Panc1 (cell line): ENCODE measurements around the gene CDO1. TPM values are rescaled to one million over a fixed set of nuclear protein-coding genes. Genes with fewer than 3 reads are reported as not detected.

Source experiments
- ATAC-seq: fragments of 200-7000 bp; cut with Tn5 transposase; 2 replicates; pipeline ENCODE4 v1.9.1; 2020; ENCODE audit warnings: mild to moderate bottlenecking, moderate library complexity
- BruUV-seq: library from RNA; stranded (reverse); fragments of 400-500 nt; replicated peaks from 2 replicates; lab custom pipeline; 2021; lab: Mats Ljungman, UMichigan
- CTCF ChIA-PET: fragments of 300-600 bp; sonication (Branson Sonifier 250); formaldehyde crosslinking; loops from one replicate; lab custom pipeline; 2022; ENCODE audit warnings: antibody characterized with exemption; lab: Charles Lee
- POLR2A ChIA-PET: fragments of 300-600 bp; sonication (Branson Sonifier 250); formaldehyde crosslinking; loops from one replicate; lab custom pipeline; 2022; ENCODE audit warnings: antibody characterized with exemption; lab: Charles Lee
- DNase-seq: peaks from one replicate; pipeline ENCODE4 v3.0.0-alpha.2; 2010; ENCODE audit warnings: low read depth, low spot score
- H3K27ac ChIP-seq: 2 replicates; pipeline ENCODE4 v1.5.1; 2011; ENCODE audit warnings: mild to moderate bottlenecking, low read length, inconsistent platforms
- H3K27me3 ChIP-seq: fragments of 200-500 bp; sonication (Bioruptor generic); 2 replicates; pipeline ENCODE4 v1.6.0; 2014; ENCODE audit warnings: low read length, inconsistent platforms; ENCODE audit not compliant: control insufficient read depth, insufficient read depth
- H3K36me3 ChIP-seq: fragments of 200-500 bp; sonication (Bioruptor generic); 2 replicates; pipeline ENCODE4 v1.5.1; 2014; ENCODE audit warnings: inconsistent platforms, mild to moderate bottlenecking, low read length, moderate library complexity; ENCODE audit not compliant: control insufficient read depth, insufficient read depth
- H3K4me1 ChIP-seq: 2 replicates; pipeline ENCODE4 v1.5.1; 2011; ENCODE audit warnings: inconsistent platforms, mild to moderate bottlenecking, low read length, moderate library complexity; ENCODE audit not compliant: control insufficient read depth, insufficient read depth
- H3K4me3 ChIP-seq, 2 experiments: 2 replicates each; pipeline ENCODE4 v1.5.1; 2011 to 2012; ENCODE audit warnings: low read depth in 2 of 2, low read length in 2 of 2, mild to moderate bottlenecking in 2 of 2, inconsistent platforms in 1 of 2, moderate library complexity in 1 of 2
- H3K9me3 ChIP-seq: fragments of 200-500 bp; sonication (Bioruptor generic); 2 replicates; pipeline ENCODE4 v1.5.1; 2014; ENCODE audit warnings: low read depth, mild to moderate bottlenecking, inconsistent platforms, low read length, moderate library complexity; ENCODE audit not compliant: control insufficient read depth, insufficient read depth
- CTCF ChIP-seq: fragments of 450-650 bp; IDR thresholded peaks from 2 replicates; pipeline ENCODE4 v1.5.1; 2017; ENCODE audit warnings: mild to moderate bottlenecking
- POLR2AphosphoS5 ChIP-seq: IDR thresholded peaks from 2 replicates; pipeline ENCODE4 v1.6.1; 2012; ENCODE audit warnings: mild to moderate bottlenecking, low read depth, low read length, moderate library complexity
- SIN3A ChIP-seq: IDR thresholded peaks from 2 replicates; pipeline ENCODE4 v1.6.1; 2012; ENCODE audit warnings: low read depth, mild to moderate bottlenecking, low read length, moderate library complexity, borderline replicate concordance; ENCODE audit not compliant: insufficient read depth
- TCF7L2 ChIP-seq: IDR thresholded peaks from 2 replicates; pipeline ENCODE4 v1.6.1; 2011; ENCODE audit warnings: mild to moderate bottlenecking, low read depth, low read length, inconsistent platforms
- in situ Hi-C: cut with HindIII; loops from 2 replicates; pipeline ENCODE4 v1.10.0; 2016; ENCODE audit warnings: low sequenced_read_pairs, low pct_unique_long_range_greater_than_20kb
- intact Hi-C: fragments of 100-400 bp; cut with micrococcal nuclease; formaldehyde crosslinking; loops from one replicate; pipeline ENCODE4 v1.10.0; 2022; ENCODE audit not compliant: unreplicated experiment
- total RNA-seq: library from RNA; stranded (reverse); gene quantifications from one replicate; pipeline ENCODE4 v1.2.1, GENCODE V29; 2021; ENCODE audit not compliant: unreplicated experiment
- TF ChIP-seq, protein P1 (sequence below), 2 experiments: IDR thresholded peaks; 2 replicates each; pipeline ENCODE4 v1.6.1; 2011 to 2012; ENCODE audit warnings: low read depth in 2 of 2, control low read depth in 1 of 2, low read length in 1 of 2, mild to moderate bottlenecking in 1 of 2, moderate library complexity in 1 of 2; ENCODE audit not compliant: insufficient read depth in 1 of 2

Gene CDO1
- total RNA-seq, 1 experiment from 2014 or later: not detected

DNA sequence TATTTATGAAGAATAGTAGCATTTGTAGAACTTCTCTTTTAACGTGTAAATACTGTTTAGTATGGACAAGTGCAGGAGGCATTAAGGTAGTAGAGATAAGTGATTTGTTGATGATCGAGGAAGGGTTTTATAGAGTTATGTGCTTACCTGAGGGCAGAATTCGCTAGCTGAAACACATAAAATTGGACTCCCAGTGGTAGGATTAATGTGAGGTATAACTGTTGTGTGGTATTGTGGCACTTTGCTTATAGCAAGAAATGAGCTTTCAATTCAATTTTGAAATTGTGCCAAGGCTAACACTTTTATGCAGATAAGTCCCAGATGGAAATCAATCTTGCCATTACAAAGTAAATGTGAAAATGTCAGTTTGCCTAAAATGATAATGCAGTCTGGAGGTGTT lies 26.5 kb upstream of the CDO1 start:
- TF ChIP-seq SIN3A (no peak), TCF7L2 (no peak), POLR2AphosphoS5 (no peak), CTCF (no peak)
- TF ChIP-seq, protein P1, sequence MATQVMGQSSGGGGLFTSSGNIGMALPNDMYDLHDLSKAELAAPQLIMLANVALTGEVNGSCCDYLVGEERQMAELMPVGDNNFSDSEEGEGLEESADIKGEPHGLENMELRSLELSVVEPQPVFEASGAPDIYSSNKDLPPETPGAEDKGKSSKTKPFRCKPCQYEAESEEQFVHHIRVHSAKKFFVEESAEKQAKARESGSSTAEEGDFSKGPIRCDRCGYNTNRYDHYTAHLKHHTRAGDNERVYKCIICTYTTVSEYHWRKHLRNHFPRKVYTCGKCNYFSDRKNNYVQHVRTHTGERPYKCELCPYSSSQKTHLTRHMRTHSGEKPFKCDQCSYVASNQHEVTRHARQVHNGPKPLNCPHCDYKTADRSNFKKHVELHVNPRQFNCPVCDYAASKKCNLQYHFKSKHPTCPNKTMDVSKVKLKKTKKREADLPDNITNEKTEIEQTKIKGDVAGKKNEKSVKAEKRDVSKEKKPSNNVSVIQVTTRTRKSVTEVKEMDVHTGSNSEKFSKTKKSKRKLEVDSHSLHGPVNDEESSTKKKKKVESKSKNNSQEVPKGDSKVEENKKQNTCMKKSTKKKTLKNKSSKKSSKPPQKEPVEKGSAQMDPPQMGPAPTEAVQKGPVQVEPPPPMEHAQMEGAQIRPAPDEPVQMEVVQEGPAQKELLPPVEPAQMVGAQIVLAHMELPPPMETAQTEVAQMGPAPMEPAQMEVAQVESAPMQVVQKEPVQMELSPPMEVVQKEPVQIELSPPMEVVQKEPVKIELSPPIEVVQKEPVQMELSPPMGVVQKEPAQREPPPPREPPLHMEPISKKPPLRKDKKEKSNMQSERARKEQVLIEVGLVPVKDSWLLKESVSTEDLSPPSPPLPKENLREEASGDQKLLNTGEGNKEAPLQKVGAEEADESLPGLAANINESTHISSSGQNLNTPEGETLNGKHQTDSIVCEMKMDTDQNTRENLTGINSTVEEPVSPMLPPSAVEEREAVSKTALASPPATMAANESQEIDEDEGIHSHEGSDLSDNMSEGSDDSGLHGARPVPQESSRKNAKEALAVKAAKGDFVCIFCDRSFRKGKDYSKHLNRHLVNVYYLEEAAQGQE (IDR thresholded peaks at IDR 0.05; ENCODE audit: insufficient read depth in 1 of 2, low read depth in 2 of 2, low read length in 1 of 2): no peak
- Histone ChIP-seq H3K27me3 (no peaks in the 10 kb centered on the region), H3K4me3 (peak overlapping the region; percentile 82 to 98), H3K9me3 (no peaks in the 10 kb centered on the region), H3K4me1 (peaks cover 24% of the 10 kb centered on the region), H3K36me3 (peaks cover 15% of the 10 kb centered on the region), H3K27ac (peak overlapping the region; percentile 97)
- DNase-seq (no peak), ATAC-seq (no peak)
- in situ Hi-C loops (no loop called here), intact Hi-C loops (loop anchor here (5.0 kb wide), 2 partner anchors 194 to 211 kb away; no protein-coding TSS in a partner anchor)
- CTCF ChIA-PET: interaction anchor here (0.6 kb wide), 1 partner anchor 539 kb away, joined by 3 read pairs; no protein-coding TSS in a partner anchor
- POLR2A ChIA-PET: no interaction called here
- TSS peak; percentile 71 for BruUV-seq

GRCh38 chr5:115842089-115842935 lies 25.9 kb upstream of the CDO1 start:
- H3K9me3 ChIP-seq: no peaks in the 10 kb centered on the region
- H3K27me3 ChIP-seq: no peaks in the 10 kb centered on the region
- TF ChIP-seq SIN3A (peak; percentile 73; the same call in 1 of the 2 replicates), CTCF (peak; percentile 52), POLR2AphosphoS5 (no peak; the same call in 1 of the 2 replicates)
- H3K36me3 ChIP-seq: peaks cover 22% of the 10 kb centered on the region
- in situ Hi-C loops (no loop called here), intact Hi-C loops (loop anchor here (5.0 kb wide), 2 partner anchors 195 to 210 kb away; no protein-coding TSS in a partner anchor)
- peak overlapping the region; percentile 97 for H3K27ac ChIP-seq
- no TSS peak for BruUV-seq
- H3K4me3 ChIP-seq: peak overlapping the region; percentile 82 to 98
- H3K4me1 ChIP-seq: peaks cover 24% of the 10 kb centered on the region
- ChIA-PET CTCF (no interaction called here), POLR2A (no interaction called here)
- ATAC-seq: peak; percentile 84
- DNase-seq: no peak
